Neural progenitor cell (in vitro differentiated cells): ENCODE data around the gene CLDN9. TPM values are rescaled to one million over a fixed set of nuclear protein-coding genes. Genes with fewer than 3 reads are reported as not detected.

ENCODE experiments used
- DNase-seq: peaks from one replicate; pipeline ENCODE4 v3.0.0-alpha.2; 2016; ENCODE audit warnings: low spot score
- H2AFZ ChIP-seq: fragments of 200-600 bp; sonication (generic); replicated peaks from 2 replicates; pipeline ENCODE4 v1.6.1; 2016; ENCODE audit warnings: antibody characterized with exemption
- H3F3A ChIP-seq: fragments of 200-600 bp; sonication (generic); 2 replicates; pipeline ENCODE4 v1.6.1; 2016; ENCODE audit warnings: antibody characterized with exemption, low read depth
- H3K27ac ChIP-seq: fragments of 200-600 bp; sonication (generic); 2 replicates; pipeline ENCODE4 v1.5.1; 2016; ENCODE audit warnings: mild to moderate bottlenecking
- H3K27me3 ChIP-seq: fragments of 200-600 bp; sonication (generic); 2 replicates; pipeline ENCODE4 v1.6.1; 2016; ENCODE audit warnings: mild to moderate bottlenecking, moderate library complexity
- H3K36me3 ChIP-seq: fragments of 200-600 bp; sonication (generic); 2 replicates; pipeline ENCODE4 v1.5.1; 2016
- H3K4me1 ChIP-seq: fragments of 200-600 bp; sonication (generic); 2 replicates; pipeline ENCODE4 v1.6.1; 2016; ENCODE audit warnings: mixed run types
- H3K4me2 ChIP-seq: fragments of 200-600 bp; sonication (generic); 2 replicates; pipeline ENCODE4 v1.6.1; 2016
- H3K4me3 ChIP-seq: fragments of 200-600 bp; sonication (generic); 2 replicates; pipeline ENCODE4 v1.5.1; 2016
- H3K79me2 ChIP-seq: fragments of 200-600 bp; sonication (generic); 2 replicates; pipeline ENCODE4 v1.6.1; 2016; ENCODE audit warnings: low read depth
- H3K9ac ChIP-seq: fragments of 200-600 bp; sonication (generic); 2 replicates; pipeline ENCODE4 v1.6.1; 2016
- H3K9me3 ChIP-seq: fragments of 200-600 bp; sonication (generic); 2 replicates; pipeline ENCODE4 v1.5.1; 2016; ENCODE audit warnings: low read depth
- H4K20me1 ChIP-seq: fragments of 200-600 bp; sonication (generic); 2 replicates; pipeline ENCODE4 v1.6.1; 2016; ENCODE audit warnings: low read depth
- H3K27ac Mint-ChIP-seq: 3 replicates; pipeline ENCODE4 v1.8.0; 2021; ENCODE audit warnings: mixed read lengths
- H3K27me3 Mint-ChIP-seq: 2 replicates; pipeline ENCODE4 v1.8.0; 2022; ENCODE audit warnings: low read depth, mild to moderate bottlenecking, inconsistent platforms, moderate library complexity, mixed read lengths; ENCODE audit not compliant: insufficient read depth
- H3K36me3 Mint-ChIP-seq: 3 replicates; pipeline ENCODE4 v1.8.0; 2021; ENCODE audit warnings: mixed read lengths
- H3K4me1 Mint-ChIP-seq: 3 replicates; pipeline ENCODE4 v1.8.0; 2021; ENCODE audit warnings: mixed read lengths
- H3K4me3 Mint-ChIP-seq: 3 replicates; pipeline ENCODE4 v1.8.0; 2021; ENCODE audit warnings: mild to moderate bottlenecking, moderate library complexity, mixed read lengths
- H3K9me3 Mint-ChIP-seq: 3 replicates; pipeline ENCODE4 v1.8.0; 2020; ENCODE audit warnings: mixed read lengths
- CTCF ChIP-seq: fragments of 200-600 bp; sonication (generic); IDR thresholded peaks from 2 replicates; pipeline ENCODE4 v1.5.1; 2017; ENCODE audit warnings: antibody characterized with exemption, mild to moderate bottlenecking
- EZH2 ChIP-seq: fragments of 200-600 bp; sonication (generic); IDR thresholded peaks from 2 replicates; pipeline ENCODE4 v1.6.1; 2017; ENCODE audit warnings: antibody characterized with exemption, mild to moderate bottlenecking, moderate library complexity
- EZH2phosphoT487 ChIP-seq: fragments of 200-600 bp; sonication (generic); IDR thresholded peaks from 2 replicates; pipeline ENCODE4 v1.6.1; 2017; ENCODE audit warnings: antibody characterized with exemption
- total RNA-seq: library from RNA; depleted of rRNA; stranded (reverse); fragments of >200 nt; gene quantifications from 2 replicates; pipeline ENCODE4 v1.2.3, GENCODE V29; 2015; ENCODE audit warnings: low replicate concordance

CLDN9 gene
- total RNA-seq, 1 donor from 2014 or later: not detected

GRCh38 chr16:2973605-2974318 is 39.0 kb upstream of the CLDN9 start:
- H2AFZ ChIP-seq: no peak overlapping the region
- H3K27me3 ChIP-seq: peaks cover under 1% of the 10 kb centered on the region
- H3K9me3 Mint-ChIP-seq: no peaks in the 10 kb centered on the region
- peaks cover 16% of the 10 kb centered on the region for H3F3A ChIP-seq
- H3K79me2 ChIP-seq: peaks cover 3% of the 10 kb centered on the region
- no peaks in the 10 kb centered on the region for H3K36me3 ChIP-seq
- peaks cover 18% of the 10 kb centered on the region for H3K4me1 Mint-ChIP-seq
- H3K4me3 ChIP-seq: no peak overlapping the region
- peaks cover 4% of the 10 kb centered on the region for H3K4me1 ChIP-seq
- peaks cover 10% of the 10 kb centered on the region for H3K27me3 Mint-ChIP-seq
- H3K27ac Mint-ChIP-seq: no peak overlapping the region
- TF ChIP-seq EZH2phosphoT487: no peak
- TF ChIP-seq EZH2: no peak
- no peak overlapping the region for H3K4me2 ChIP-seq
- no peak overlapping the region for H3K9ac ChIP-seq
- no peak overlapping the region for H3K27ac ChIP-seq
- no peaks in the 10 kb centered on the region for H3K9me3 ChIP-seq
- no peak overlapping the region for H3K4me3 Mint-ChIP-seq
- DNase-seq: no peak
- peaks cover 53% of the 10 kb centered on the region for H4K20me1 ChIP-seq
- peaks cover 8% of the 10 kb centered on the region for H3K36me3 Mint-ChIP-seq

- Mint-ChIP-seq H3K4me3 (no peak overlapping the region), H3K27ac (no peak overlapping the region), H3K27me3 (peaks cover 10% of the 10 kb centered on the region), H3K4me1 (peaks cover 18% of the 10 kb centered on the region), H3K9me3 (no peaks in the 10 kb centered on the region), H3K36me3 (peaks cover 8% of the 10 kb centered on the region)
- H3K9ac ChIP-seq: no peak overlapping the region
- H3K9me3 ChIP-seq: no peaks in the 10 kb centered on the region
- peaks cover 55% of the 10 kb centered on the region for H4K20me1 ChIP-seq
- no peaks in the 10 kb centered on the region for H3K36me3 ChIP-seq
- no peak overlapping the region for H3K4me2 ChIP-seq
- H2AFZ ChIP-seq: no peak overlapping the region
- peaks cover 15% of the 10 kb centered on the region for H3F3A ChIP-seq
- peaks cover 9% of the 10 kb centered on the region for H3K79me2 ChIP-seq
- H3K4me1 ChIP-seq: peaks cover 7% of the 10 kb centered on the region
- no peak overlapping the region for H3K4me3 ChIP-seq
- H3K27me3 ChIP-seq: no peaks in the 10 kb centered on the region
- DNase-seq: no peak
- TF ChIP-seq EZH2phosphoT487 (no peak), CTCF (no peak), EZH2 (no peak)
- no peak overlapping the region for H3K27ac ChIP-seq
Observed at GRCh38 chr16:2974319-2975056, 38.2 kb upstream of the CLDN9 start.

GRCh38 chr16:2975161-2975795 is 37.4 kb upstream of the CLDN9 start:
- H3K4me3 Mint-ChIP-seq: no peak overlapping the region
- H3K36me3 Mint-ChIP-seq: peaks cover 8% of the 10 kb centered on the region
- Histone ChIP-seq H3K4me3 (no peak overlapping the region), H3K4me2 (no peak overlapping the region), H4K20me1 (peaks cover 52% of the 10 kb centered on the region), H3K27ac (no peak overlapping the region), H3K4me1 (peaks cover 7% of the 10 kb centered on the region), H3K9me3 (no peaks in the 10 kb centered on the region), H3K36me3 (no peaks in the 10 kb centered on the region), H3F3A (peaks cover 8% of the 10 kb centered on the region), H3K27me3 (no peaks in the 10 kb centered on the region), H3K9ac (no peak overlapping the region), H2AFZ (no peak overlapping the region), H3K79me2 (peaks cover 16% of the 10 kb centered on the region)
- H3K27ac Mint-ChIP-seq: no peak overlapping the region
- no peak for TF ChIP-seq EZH2
- TF ChIP-seq CTCF: no peak
- TF ChIP-seq EZH2phosphoT487: no peak
- H3K9me3 Mint-ChIP-seq: no peaks in the 10 kb centered on the region
- no peak for DNase-seq
- peaks cover 10% of the 10 kb centered on the region for H3K27me3 Mint-ChIP-seq
- peaks cover 18% of the 10 kb centered on the region for H3K4me1 Mint-ChIP-seq
